ENCODE data around the gene NEK7.
"Not testable (repeated sequence)": the region's sequence is repeated elsewhere in the genome, so short reads cannot be mapped to it uniquely, and the experiment has no call there.

NEK7 gene

GRCh38 chr1:198212126-198212525, 55.3 kb downstream of the NEK7 start:
- DNase-seq, result no peak

DNA sequence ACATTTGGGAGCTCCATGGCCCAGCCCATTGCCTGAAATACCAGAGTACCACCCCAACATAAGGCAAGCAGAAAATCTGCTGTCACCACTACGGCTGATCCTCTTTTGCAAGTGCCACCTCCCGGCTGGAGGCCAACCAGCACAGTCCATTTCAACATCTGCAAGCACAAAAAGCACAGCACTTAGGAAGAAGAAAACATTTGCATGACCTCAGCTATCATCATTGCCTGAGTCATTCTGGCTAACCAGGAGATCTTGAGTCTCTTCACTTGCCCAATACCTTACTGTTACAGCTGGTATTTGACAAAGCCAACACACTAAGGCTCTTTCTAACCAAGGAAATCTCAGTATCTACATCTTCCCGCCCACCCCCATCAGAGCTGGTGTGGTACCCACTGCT, 55.9 kb downstream of the NEK7 start:
- DNase-seq, result no peak

DNA sequence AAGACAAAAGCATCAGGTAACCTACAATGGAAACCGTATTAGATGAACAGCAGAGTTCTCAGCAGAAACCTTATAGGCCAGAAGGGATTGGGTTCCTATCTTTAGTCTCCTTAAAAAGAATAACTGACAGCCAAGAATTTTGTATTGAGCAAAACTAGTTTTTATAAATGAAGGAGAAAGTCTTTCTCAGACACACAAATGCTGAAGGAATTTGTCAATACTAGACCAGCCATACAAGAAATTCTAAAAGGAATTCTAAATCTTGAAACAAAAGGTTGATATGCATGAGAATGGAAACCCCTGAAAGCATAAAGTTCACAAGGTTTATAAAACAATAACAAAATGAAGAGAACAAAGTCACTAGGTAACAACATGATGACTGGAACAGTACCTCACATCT, 58.1 kb downstream of the NEK7 start:
- no peak for DNase-seq

DNA sequence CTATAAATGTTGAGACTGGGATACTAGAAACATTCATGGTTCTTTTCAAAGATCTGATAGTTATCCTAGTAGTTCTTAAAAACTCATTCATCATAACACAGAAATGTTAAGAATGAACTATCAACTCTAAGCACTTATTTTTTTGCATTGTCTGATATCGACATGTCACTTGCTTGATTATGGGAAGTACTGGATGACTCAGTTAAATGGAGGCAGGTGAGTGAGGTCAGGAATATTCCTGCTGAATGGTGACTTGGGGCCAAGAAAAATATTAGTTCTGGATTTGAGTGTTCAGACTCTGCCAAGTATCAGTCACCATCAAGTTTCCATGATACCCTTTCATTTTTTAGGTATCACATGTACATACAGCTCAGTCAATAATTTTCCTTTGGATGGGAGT, 63.6 kb downstream of the NEK7 start:
- no peak for DNase-seq

DNA sequence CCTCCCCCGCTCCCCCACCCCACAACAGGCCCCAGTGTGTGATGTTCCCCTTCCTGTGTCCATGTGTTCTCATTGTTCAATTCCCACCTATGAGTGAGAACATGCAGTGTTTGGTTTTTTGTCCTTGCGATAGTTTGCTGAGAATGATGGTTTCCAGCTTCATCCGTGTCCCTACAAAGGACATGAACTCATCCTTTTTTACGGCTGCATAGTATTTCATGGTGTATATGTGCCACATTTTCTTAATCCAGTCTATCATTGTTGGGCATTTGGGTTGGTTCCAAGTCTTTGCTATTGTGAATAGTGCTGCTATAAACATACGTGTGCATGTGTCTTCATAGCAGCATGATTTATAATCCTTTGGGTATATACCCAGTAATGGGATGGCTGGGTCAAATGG, 70.2 kb downstream of the NEK7 start:
- DNase-seq, result not testable (repeated sequence)

DNA sequence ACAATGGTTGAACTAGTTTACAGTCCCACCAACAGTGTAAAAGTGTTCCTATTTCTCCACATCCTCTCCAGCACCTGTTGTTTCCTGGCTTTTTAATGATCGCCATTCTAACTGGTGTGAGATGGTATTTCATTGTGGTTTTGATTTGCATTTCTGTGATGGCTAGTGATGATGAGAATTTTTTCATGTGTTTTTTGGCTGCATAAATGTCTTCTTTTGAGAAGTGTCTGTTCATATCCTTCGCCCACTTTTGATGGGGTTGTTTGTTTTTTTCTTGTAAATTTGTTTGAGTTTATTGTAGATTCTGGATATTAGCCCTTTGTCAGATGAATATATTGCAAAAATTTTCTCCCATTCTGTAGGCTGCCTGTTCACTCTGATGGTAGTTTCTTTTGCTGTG, 70.7 kb downstream of the NEK7 start:
- not testable (repeated sequence) for DNase-seq

GRCh38 chr1:198228925-198229324, 72.1 kb downstream of the NEK7 start:
- no peak for DNase-seq

GRCh38 chr1:198231779-198232178, 75.0 kb downstream of the NEK7 start:
- no peak for DNase-seq

DNA sequence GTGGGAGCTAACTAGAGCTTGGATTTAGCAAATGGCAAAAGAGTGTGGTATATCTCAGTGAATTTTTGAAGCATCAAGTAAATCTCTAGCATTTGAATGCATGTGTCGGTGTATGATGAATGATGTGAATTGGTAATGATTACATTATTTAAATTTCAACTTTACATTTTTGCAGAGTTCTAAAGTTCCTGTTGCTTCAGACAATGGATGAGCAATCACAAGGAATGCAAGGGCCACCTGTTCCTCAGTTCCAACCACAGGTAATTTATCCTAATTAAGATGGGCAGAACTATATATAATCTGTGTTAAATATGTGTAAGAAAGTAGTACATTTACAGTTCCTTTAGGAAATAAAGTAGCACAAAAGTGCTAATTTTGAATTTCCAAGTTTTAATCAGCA, 75.6 kb downstream of the NEK7 start:
- no peak for DNase-seq

GRCh38 chr1:198232940-198233675, 76.3 kb downstream of the NEK7 start:
- DNase-seq, result no peak

DNA sequence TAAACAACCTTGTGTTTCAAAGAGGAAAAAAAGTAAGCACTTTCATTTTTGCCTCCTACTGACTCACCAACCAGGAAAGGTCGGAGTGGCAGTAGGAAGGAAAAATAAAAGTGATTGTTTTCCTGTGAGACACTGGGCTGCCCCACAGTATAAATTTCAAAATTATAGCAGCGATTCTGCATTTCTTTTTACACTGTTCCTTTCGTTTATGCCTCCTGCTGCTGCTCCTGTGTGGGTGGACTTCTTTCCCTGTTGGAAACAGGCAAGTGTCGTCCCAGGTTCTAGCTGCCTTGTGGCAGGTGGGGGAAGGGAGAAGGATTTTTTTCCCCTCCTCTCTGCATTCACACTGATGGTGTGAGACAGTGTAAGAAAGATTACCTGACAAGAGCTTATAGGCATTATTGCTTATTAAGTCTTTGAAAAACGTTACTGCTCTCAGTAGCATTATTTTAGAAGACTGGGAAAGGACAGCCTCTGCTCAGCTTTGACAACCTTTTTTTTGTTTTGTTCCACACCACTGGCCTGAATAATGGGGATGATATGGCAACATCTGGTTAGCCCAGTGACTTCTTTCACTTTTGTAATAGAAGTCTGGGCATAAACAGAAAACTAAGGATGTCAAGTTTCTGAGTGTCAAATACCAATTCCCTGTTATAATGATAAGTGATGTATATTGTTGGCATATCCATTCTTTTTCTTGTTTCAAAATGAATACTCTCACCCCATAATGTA, 77.9 kb downstream of the NEK7 start:
- no peak for DNase-seq

DNA sequence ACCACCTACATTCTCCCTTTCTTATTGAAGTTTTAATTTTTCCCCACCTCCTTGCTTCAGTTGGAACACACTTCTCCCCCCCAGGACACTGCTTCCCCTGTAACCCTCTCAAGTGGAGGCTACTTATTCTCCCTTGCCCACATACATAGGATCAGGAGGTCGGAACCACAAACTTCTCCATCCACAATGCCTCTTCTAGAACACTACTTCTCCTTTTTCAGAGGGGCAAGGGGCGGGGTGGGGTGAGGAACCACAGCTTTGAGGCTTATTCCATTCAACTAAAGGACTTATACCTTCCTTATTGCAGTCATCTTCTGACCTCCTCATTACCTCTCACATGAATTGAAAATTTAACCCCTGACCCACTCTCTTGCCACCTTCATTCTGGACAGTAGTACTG, 81.3 kb downstream of the NEK7 start:
- DNase-seq, result peak in 1 of 14 donors; percentile 4

DNA sequence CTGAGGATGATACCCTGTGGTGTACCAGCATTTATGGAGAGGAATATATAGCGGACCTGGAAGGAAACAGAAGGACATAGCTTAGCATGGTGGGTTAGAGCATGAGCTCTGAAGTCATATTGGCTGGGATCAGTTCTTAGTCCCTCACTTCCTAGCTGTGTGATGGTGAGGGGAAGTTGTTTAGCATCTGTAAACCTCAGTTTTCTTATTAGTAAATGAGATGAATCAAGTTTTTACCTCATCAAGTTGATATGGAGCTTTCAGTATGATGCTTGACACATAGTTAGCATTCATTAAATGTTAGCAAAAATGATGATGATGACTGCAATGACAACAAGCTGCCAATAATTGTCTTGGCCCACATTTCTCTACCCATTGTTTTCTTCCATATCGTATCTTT, 84.8 kb downstream of the NEK7 start:
- no peak for DNase-seq

GRCh38 chr1:198244772-198245171, 88.0 kb downstream of the NEK7 start:
- DNase-seq, result no peak

- DNase-seq, result no peak
Observed at GRCh38 chr1:198245379-198245778, 88.6 kb downstream of the NEK7 start.

DNA sequence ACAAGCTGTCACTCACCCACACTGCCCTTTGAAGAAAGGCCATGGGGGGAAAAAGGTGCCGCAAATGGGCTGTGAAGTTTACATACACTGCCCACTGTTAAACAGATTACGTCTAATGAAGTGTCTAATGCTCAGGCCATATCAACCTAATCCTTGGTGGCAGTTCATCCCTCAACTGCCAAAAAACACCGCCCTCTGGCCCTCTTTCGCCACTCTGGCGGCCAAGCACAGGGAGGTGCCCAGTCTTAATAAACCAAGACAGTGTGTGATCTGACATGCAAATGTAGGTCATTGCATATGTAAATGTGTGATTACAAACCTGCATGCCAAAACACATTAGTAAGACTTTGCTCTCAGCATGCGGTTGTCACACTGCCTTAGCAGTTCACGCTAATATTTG, 89.5 kb downstream of the NEK7 start:
- peak in 1 of 14 donors; percentile 61 for DNase-seq

DNA sequence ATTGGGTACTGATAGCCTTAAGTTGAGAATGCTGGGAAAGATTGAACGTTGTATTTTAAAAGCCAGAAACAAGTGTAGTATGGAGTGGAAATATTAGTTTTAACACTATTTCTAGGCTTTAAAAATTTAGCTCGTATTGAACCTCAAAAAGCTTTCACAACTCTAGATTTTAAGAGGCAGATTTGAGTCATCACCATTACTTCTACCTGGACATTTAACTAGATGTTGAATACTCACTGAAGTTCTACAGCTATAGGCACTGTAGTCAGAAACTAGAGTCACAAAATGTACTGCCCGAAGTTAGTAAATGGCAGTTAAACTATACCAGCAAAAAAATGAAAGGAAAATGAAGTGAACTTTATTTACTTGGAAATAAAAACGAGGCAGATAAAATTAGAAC, 96.5 kb downstream of the NEK7 start:
- no peak for DNase-seq

- no peak for DNase-seq
Observed at GRCh38 chr1:198253668-198254067, 96.9 kb downstream of the NEK7 start.

- no peak for DNase-seq
Observed at GRCh38 chr1:198254521-198254920, 97.7 kb downstream of the NEK7 start.

- no peak for DNase-seq
Observed at GRCh38 chr1:198254948-198255347, 98.2 kb downstream of the NEK7 start.

GRCh38 chr1:198255784-198256183, 99.0 kb downstream of the NEK7 start:
- no peak for DNase-seq

DNA sequence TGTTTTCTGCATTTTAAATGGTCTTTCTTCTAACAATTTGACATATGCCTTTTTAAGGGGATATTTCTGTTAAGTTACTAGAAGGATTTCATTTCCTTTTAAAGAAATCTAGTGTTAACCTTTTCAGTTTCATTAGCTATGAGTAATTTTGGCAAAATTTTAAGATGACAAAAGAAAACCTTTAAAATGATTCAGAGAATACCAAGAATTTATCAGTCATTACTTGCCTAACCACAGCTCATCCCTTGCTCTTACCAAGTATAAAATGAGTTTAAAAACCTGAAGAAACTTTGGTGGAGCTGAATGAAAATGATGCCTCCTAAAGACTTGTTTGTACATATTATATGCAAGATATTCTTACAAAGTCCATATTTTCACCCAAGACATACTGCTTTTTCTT, 101.7 kb downstream of the NEK7 start:
- DNase-seq, result no peak

DNA sequence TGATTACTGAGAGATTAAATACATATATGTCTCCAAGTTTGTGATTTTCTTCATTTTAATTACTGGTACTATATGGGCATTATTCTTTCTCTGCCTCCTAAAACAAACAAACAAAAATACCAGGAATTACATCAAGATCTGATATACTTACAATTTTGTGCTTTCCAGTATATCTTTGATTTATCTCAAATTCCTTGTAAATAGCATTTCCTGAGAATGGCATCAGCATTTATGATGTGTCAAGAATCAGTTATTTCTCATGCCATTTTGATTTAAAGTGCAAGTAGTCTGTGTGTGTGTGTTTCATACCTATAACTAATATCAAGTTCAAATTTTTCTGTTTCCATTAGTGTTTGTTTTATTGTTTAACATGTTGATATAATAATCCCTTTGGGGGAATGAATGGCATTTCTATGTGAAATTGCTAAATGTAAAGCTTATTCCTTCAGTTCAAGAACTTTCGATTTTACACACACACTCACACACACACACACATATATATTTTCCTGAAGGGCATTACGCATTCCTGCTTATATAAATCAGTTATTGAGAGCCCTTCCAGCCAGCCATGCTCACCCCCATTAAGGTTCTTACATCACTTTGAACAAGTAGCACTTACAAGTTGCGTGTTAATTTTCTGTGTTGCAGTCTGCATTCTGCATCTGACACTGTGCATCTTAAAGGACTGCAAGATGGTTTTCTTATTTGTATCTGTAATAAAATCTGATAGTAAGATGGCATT, 102.7 kb downstream of the NEK7 start:
- no peak for DNase-seq

GRCh38 chr1:198261886-198262285, 105.1 kb downstream of the NEK7 start:
- no peak for DNase-seq

All from C1 segment of cervical spinal cord (tissue), 14 donors.